Breast epithelium (tissue), 4 donors: ENCODE data around the gene GRIK5. TPM values are rescaled to one million over a fixed set of nuclear protein-coding genes. Genes with fewer than 3 reads are reported as not detected.

Experiments used
- DNase-seq, 2 donors: peaks; one replicate each; pipeline ENCODE4 v3.0.0-alpha.2; 2019; ENCODE audit warnings: low spot score in 2 of 2
- H3K27ac ChIP-seq, 2 donors: fragments of 200-600 bp; sonication (generic) in 1 of 2; one replicate each; pipeline ENCODE4 v1.5.1; 2016 to 2019; ENCODE audit warnings: mild to moderate bottlenecking in 1 of 2
- H3K27me3 ChIP-seq, 2 donors: fragments of 200-600 bp; sonication (generic) in 1 of 2; one replicate each; pipeline versions ENCODE4 v1.5.1 to v1.6.0; 2017 to 2019; ENCODE audit warnings: control low read depth in 1 of 2, mild to moderate bottlenecking in 1 of 2
- H3K36me3 ChIP-seq: fragments of 200-600 bp; one replicate; pipeline ENCODE4 v1.5.1; 2019
- H3K4me1 ChIP-seq, 2 donors: fragments of 200-600 bp; sonication (generic); one replicate each; pipeline ENCODE4 v1.5.1; 2016 to 2019; ENCODE audit warnings: control low read depth in 1 of 2
- H3K4me3 ChIP-seq, 3 donors: fragments of 200-600 bp; sonication (generic); 1 replicate in 2 of 3; 2 replicates in 1 of 3; pipeline ENCODE4 v1.5.1; 2016 to 2019; ENCODE audit warnings: mild to moderate bottlenecking in 3 of 3, moderate library complexity in 2 of 3
- H3K9me3 ChIP-seq, 2 donors: fragments of 200-600 bp; sonication (generic) in 1 of 2; one replicate each; pipeline ENCODE4 v1.5.1; 2016 to 2019; ENCODE audit warnings: control low read depth in 1 of 2
- CTCF ChIP-seq, 3 donors: fragments of 450-650 bp; IDR thresholded peaks; one replicate each; pipeline ENCODE4 v1.5.1; 2016 to 2017; ENCODE audit warnings: antibody characterized with exemption in 3 of 3, mild to moderate bottlenecking in 3 of 3, moderate library complexity in 3 of 3
- POLR2A ChIP-seq: fragments of 450-650 bp; IDR thresholded peaks from one replicate; pipeline ENCODE4 v1.6.1; 2016; ENCODE audit warnings: antibody characterized with exemption, mild to moderate bottlenecking, moderate library complexity
- POLR2AphosphoS5 ChIP-seq, 3 donors: sonication (generic); formaldehyde crosslinking; IDR thresholded peaks; one replicate each; pipeline ENCODE4 v1.6.1; 2017; ENCODE audit warnings: antibody characterized with exemption in 3 of 3
- intact Hi-C: fragments of 100-400 bp; cut with DNase I; formaldehyde crosslinking; loops from one replicate; pipeline ENCODE4 v1.15.1; 2023; ENCODE audit warnings: low total_unique reads
- total RNA-seq, 3 donors: library from RNA; depleted of rRNA; stranded (reverse); fragments of >200 nt; gene quantifications; one replicate each; pipeline ENCODE4 v1.1.0, GENCODE V29; 2016

Gene GRIK5
- total RNA-seq, 3 donors from 2014 or later: 1.6 to 1.9 TPM; not detected in 1

- Histone ChIP-seq H3K4me1 (peaks cover 6 to 8% of the 10 kb centered on the region in 2 donors), H3K4me3 (no peak overlapping the region), H3K27me3 (no peaks in the 10 kb centered on the region), H3K9me3 (no peaks in the 10 kb centered on the region), H3K36me3 (peaks cover 27% of the 10 kb centered on the region), H3K27ac (peak overlapping the region in 1 of 2 donors; percentile 36)
- no peak for TF ChIP-seq CTCF (IDR thresholded peaks at IDR 0.05)
- no peak for TF ChIP-seq POLR2AphosphoS5 (IDR thresholded peaks at IDR 0.05)
- TF ChIP-seq POLR2A: no peak
- intact Hi-C loops: loop anchor here (5.0 kb wide), 1 partner anchor 1584 kb away; no protein-coding TSS in a partner anchor
- DNase-seq: no peak
Observed at GRCh38 chr19:42078058-42078457, 8.1 kb upstream of the GRIK5 start.

- H3K27me3 ChIP-seq: no peaks in the 10 kb centered on the region
- intact Hi-C loops: loop anchor here (5.0 kb wide), 1 partner anchor 1586 kb away; no protein-coding TSS in a partner anchor
- H3K36me3 ChIP-seq: peaks cover 27% of the 10 kb centered on the region
- H3K4me1 ChIP-seq: peaks cover 6 to 8% of the 10 kb centered on the region in 2 donors
- peak overlapping the region; percentile 98 to 99 for H3K27ac ChIP-seq
- peak in 1 of 2 donors; percentile 37 for DNase-seq
- H3K9me3 ChIP-seq: no peaks in the 10 kb centered on the region
- TF ChIP-seq POLR2A (no peak), CTCF (IDR thresholded peaks at IDR 0.05) (no peak), POLR2AphosphoS5 (IDR thresholded peaks at IDR 0.05) (no peak)
- H3K4me3 ChIP-seq: peak overlapping the region; percentile 72 to 100 (median 76)
Observed at GRCh38 chr19:42076380-42076944, 6.5 kb upstream of the GRIK5 start.

- no peaks in the 10 kb centered on the region for H3K27me3 ChIP-seq
- H3K9me3 ChIP-seq: no peaks in the 10 kb centered on the region
- H3K27ac ChIP-seq: peak within 1 kb of the TSS; percentile 98 to 99
- TF ChIP-seq POLR2A (peak; percentile 89), CTCF (IDR thresholded peaks at IDR 0.05) (peak in 1 of 3 donors; percentile 22), POLR2AphosphoS5 (IDR thresholded peaks at IDR 0.05) (peak; percentile 94 to 99 (median 98))
- peak within 1 kb of the TSS; percentile 72 to 100 (median 76) for H3K4me3 ChIP-seq
- H3K36me3 ChIP-seq: peaks cover 22% of the 10 kb centered on the region
- intact Hi-C loops: loop anchor here (5.0 kb wide), 1 partner anchor 1587 kb away; no protein-coding TSS in a partner anchor
- DNase-seq: peak; percentile 98 to 99
- peaks cover 6 to 8% of the 10 kb centered on the region in 2 donors for H3K4me1 ChIP-seq
Observed at GRCh38 chr19:42075616-42076379, 5.8 kb upstream of the GRIK5 start, which contains the start of gene ZNF574. Gene ZNF574 (plus strand): TSS chr19:42076166. CDS start chr19:42078607, 2,441 bp downstream.

- DNase-seq: no peak
- no peaks in the 10 kb centered on the region for H3K9me3 ChIP-seq
- peaks cover 17% of the 10 kb centered on the region for H3K36me3 ChIP-seq
- peaks cover 6 to 8% of the 10 kb centered on the region in 2 donors for H3K4me1 ChIP-seq
- intact Hi-C loops: loop anchor here (5.0 kb wide), 1 partner anchor 1587 kb away; no protein-coding TSS in a partner anchor
- peak overlapping the region; percentile 98 to 99 for H3K27ac ChIP-seq
- no peak for TF ChIP-seq POLR2AphosphoS5 (IDR thresholded peaks at IDR 0.05)
- peak overlapping the region; percentile 72 to 100 (median 76) for H3K4me3 ChIP-seq
- no peaks in the 10 kb centered on the region for H3K27me3 ChIP-seq
Observed at GRCh38 chr19:42075364-42075615, 5.3 kb upstream of the GRIK5 start.

- Histone ChIP-seq H3K27me3 (peaks cover 0 to 2% of the 10 kb centered on the region in 2 donors), H3K36me3 (peaks cover 11% of the 10 kb centered on the region), H3K4me1 (peaks cover 6 to 8% of the 10 kb centered on the region in 2 donors), H3K4me3 (peak overlapping the region; percentile 72 to 100 (median 76)), H3K9me3 (no peaks in the 10 kb centered on the region), H3K27ac (peak overlapping the region; percentile 98 to 99)
- peak in 1 of 2 donors; percentile 45 for DNase-seq
- intact Hi-C loops: loop anchor here (5.0 kb wide), 1 partner anchor 1588 kb away; no protein-coding TSS in a partner anchor
- no peak for TF ChIP-seq POLR2AphosphoS5 (IDR thresholded peaks at IDR 0.05)
- TF ChIP-seq CTCF (IDR thresholded peaks at IDR 0.05): no peak
- no peak for TF ChIP-seq POLR2A
Observed at GRCh38 chr19:42074513-42075363, 4.7 kb upstream of the GRIK5 start.
